HG02981 (cell line): ENCODE measurements around the gene MEF2C.

Experiments used
- ATAC-seq: cut with Tn5 transposase; IDR thresholded peaks from one replicate; pipeline ENCODE4 v1.9.1; 2021; ENCODE audit warnings: mild to moderate bottlenecking, moderate library complexity; ENCODE audit not compliant: unreplicated experiment

Gene MEF2C

GRCh38 chr5:88769165-88769564 lies 113.8 kb downstream of the MEF2C start:
- ATAC-seq: no peak

GRCh38 chr5:88768411-88768810 lies 114.6 kb downstream of the MEF2C start:
- ATAC-seq: no peak

GRCh38 chr5:88765798-88766197 lies 117.2 kb downstream of the MEF2C start:
- ATAC-seq: no peak

DNA sequence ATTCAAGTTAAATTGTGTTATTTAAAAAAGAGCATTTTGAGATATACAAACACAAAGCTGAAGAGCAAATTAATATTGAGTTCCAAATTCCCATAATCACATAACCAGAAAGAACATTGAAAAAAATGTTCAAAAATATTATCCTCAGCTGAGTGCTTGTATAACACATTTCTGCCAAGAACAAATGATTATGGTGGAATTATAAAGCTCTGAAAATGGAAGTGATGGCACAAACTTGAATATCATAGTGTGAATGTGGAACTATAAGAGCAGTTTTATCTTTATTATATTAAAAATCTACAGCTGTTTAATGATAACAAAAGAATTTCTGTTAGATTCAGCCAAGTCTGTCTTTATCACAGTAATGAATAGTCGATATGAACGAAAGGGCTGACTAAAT lies 117.8 kb downstream of the MEF2C start:
- ATAC-seq: no peak

DNA sequence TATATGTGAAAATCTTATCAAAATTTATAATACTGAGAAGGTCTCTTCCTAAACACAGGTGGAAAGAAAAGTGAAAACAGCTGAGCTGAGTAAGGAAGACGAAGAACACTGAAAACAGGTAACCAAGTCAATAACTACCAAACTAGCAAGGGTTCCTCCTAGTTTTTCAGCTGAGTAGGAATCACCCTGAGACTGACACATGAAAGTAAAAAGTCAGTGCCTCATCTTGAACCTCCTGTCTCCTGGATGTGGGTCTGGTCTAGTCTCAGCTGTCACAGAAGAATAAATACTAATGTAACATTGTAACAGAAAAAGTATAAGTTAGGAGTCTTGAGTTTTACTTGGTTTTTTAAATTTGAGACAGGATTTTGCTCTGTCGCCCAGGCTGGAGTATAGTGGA lies 121.0 kb downstream of the MEF2C start:
- ATAC-seq: no peak

DNA sequence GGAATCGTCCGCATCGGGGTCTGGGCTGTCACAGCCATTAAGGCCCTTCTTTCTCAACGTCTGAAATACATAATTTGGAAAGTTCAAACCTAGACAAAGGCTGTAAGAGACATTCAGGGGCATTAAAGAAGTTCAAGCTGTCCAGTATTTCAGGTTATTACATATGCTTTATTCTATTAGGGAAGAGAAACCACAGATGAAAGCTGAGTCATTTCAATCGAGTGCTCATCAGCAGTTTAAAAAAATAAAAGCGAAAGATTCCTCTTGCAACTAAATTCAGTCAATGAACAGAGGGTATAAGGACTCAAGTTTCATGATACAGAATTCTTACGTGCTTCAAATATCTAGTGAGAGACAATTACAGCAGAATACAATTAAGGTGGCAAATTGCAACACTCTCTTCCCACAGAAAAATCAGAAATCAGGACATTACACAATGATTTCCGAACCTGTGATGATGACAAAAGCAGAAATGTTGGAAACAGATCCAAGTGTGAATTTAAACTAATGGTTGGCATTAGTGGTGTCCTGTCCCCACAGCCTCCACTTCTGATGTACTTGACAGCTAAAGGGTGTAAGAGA lies 121.6 kb downstream of the MEF2C start:
- no peak for ATAC-seq

DNA sequence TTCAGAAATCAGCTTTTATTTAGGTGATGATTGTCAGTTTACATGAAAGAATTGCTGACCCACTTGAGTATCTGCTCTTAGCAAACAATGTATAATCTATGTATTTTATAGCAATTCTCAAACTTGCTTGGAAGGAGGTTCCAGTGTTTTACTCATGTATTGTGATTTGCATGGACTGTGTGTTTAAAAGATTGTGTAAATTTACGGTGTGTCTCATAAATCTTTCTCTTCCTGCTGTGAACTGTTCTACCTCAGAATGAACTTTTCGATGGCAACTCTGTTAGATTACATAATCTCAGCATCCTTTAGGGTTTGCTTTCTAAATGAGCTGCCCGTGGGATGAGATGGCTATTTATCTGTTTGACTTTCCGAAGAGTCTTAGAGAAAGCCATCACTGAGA lies 122.5 kb downstream of the MEF2C start:
- no peak for ATAC-seq

DNA sequence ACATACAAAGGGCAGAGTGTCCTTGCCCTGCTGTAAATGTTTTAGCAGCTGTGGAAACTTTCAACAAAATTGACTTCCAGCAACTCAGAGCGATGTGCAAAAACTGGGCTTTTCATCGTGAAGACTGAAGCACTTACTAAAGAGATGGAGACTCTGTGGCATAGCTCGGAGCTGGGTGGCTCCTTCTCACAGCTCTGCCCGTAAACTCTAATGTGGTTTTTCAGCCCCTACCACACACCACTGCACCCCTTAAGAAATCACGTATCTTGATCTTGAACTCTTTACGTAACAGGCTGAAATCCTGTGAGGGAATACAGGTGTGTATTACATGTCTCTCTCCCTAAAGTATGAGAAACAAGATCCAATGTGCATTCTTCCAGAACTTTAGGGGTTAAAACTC lies 124.4 kb downstream of the MEF2C start:
- no peak for ATAC-seq

DNA sequence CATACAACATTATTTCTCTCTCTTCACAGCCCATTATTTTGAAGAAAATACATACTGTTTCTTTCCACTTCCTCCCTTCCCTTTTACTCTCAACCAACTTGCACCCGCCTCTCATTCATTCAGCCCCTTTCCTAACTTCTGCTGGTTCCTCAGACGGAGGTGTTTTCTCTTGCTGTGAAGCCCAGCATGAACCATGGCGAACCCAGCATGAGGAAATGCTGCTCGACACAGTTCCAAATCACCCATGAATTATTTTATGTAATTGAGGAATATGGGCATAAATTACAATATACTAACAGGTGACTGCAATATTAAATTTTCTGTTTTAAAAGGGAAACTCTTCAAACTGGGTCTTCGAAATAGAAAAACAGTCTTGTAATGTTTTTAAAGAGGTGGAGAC lies 124.8 kb downstream of the MEF2C start:
- ATAC-seq: no peak

GRCh38 chr5:88756953-88757352 lies 126.0 kb downstream of the MEF2C start:
- no peak for ATAC-seq

GRCh38 chr5:88748666-88749065 lies 134.3 kb downstream of the MEF2C start:
- ATAC-seq: no peak

GRCh38 chr5:88746438-88746882 lies 136.5 kb downstream of the MEF2C start:
- ATAC-seq: peak; percentile 73

- ATAC-seq: no peak
These were observed 137.8 kb downstream of the MEF2C start for GRCh38 chr5:88745093-88745696.

DNA sequence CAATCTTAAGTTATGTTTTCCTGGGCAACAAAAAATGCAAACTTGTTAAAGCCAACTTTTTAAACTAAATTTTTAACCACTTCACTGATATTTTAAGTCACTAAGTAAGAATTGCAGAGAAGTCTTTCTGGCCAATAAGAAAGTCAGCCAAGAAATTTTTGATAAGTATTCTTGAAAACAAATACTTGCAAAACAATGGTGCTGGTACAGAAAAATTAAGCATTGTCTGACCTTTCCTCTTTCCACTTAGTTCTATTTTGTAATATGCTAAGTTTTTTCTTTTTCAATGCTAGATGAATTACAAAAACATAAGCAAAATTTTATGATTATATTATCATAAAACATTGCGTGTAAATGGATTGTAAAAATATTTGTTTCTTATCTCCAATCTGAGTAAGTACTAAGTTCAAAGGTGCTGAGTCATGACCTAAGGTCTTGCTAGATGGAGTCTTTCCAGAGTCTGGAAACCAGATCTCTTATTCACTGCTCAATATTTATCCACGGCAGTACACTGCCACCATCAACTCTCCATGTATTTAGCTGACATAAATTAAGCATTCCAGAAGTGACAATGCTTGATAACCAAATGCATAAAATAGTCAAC lies 139.7 kb downstream of the MEF2C start:
- no peak for ATAC-seq

DNA sequence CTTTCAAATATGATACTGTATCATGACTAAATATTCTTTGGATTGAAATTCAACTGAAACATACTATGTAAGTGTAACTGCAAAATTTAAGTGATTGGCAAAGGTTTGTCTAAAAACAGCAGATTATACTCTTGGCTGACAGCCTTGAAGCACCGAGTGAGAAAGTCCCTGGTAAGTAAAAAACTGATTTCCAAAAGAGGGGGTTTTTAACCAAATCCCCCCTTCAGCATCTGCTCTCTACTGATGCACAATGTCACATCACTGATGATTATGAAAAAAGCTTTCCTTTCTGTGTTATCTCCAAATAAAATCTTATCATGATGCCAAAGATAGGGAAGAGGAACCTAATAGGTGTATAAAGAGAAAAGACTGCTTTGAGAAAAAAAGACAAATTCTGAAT lies 141.0 kb downstream of the MEF2C start:
- no peak for ATAC-seq

DNA sequence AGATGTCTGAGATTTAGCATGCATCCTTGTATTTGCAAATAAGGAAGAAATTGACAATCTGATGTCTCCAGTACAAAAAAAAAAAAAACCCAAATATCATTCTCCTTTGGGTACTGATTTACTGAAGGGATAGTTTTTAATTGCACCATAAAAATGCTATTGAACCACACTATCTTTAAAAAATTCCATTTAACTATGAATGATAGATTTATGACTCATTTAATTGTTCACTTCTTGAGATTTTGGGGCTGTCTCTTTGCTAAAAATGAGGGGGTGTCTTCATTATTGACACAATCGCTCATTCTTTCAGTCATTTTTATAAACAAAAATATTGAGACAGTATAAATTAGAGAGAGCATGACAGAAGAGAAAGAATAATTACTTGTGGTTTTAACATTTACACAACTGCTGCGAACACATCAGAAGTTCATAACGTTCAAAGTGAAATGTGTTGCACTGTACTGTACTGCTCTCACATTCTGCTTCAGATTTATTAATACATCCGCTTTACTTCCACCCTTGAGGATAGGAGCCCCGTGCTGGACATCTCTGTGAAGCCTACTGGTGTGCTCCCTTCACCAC lies 142.3 kb downstream of the MEF2C start:
- no peak for ATAC-seq

DNA sequence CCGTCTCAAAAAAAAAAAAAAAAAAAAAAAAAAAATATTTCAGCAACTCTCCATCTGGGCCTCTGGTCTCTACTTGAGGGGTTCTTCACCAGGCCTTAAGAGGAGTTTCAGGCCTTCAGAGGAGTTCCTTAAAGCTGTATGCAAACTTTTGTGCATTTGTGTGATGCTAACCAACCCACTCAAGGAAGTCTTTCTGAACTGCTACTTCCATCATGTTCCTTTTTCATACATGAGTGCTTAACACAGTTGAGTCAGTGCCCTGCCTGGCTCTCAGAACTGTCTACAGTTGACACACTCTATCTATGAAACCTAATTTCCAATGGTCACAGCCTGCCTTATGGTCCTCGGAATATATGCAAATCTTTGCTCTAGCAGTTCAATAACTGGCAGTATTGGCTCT lies 146.5 kb downstream of the MEF2C start:
- ATAC-seq: peak; percentile 32

- ATAC-seq: no peak
These were observed 148.0 kb downstream of the MEF2C start for GRCh38 chr5:88734983-88735382.

DNA sequence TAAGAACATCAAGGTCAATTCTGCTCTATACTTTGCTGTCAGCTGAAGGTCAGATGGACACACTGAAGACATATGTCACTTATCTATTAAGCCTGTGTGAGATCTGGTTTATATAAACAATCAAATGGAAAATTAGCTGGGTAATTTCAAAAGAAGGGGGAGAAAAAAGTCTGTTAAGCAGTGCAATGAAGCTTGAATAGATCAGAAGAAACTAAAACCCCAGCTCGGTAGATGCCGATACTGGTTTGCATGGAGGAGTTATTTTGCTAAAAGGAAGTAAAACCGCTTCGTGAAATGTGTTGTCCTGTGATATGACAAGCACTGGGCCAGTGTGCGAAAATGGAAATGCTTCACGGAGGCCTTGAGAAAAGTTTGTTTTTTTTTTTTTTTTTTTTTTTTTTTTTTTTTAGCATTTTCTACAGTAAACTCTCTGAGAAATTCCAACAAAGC lies 148.8 kb downstream of the MEF2C start:
- peak; percentile 47 for ATAC-seq

- no peak for ATAC-seq
These were observed 150.1 kb downstream of the MEF2C start for GRCh38 chr5:88732862-88733261.

DNA sequence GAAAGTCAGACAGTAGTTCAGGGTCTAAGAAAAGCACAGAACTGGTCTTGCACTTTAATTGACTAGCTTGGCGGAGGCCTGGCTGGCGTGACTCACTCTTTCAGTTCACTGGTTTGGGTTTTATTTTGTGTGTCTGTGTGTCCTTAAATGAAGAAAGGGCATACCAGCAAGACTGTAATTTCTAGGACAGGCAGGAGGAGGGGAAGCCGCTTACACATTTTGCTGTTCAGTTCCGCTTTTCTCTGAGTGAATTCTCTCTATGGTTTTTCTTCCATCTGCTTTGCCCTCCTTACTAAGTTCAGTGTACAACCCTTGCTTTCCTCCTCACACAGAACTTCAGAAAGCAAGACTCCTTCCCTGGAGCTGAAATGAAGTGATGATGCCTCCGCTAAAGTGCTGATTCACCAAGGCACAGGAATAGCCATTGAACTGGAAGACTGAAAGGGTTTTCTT lies 150.8 kb downstream of the MEF2C start:
- peak; percentile 56 for ATAC-seq

DNA sequence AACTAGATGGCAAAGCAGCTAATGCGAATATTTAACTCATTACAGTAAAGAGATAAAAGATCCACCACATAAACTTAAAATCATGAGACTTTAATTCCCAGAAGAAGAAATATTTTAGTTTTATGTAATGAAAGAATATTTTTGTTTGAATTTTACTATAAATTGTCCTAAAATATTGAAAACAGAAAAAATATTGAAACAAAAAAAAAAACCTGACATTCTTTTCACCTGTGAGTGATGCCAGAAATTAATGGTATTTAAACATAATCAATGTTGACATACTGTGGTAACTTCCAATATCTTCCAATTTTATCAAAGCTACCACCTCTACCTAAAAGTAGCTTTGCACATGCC lies 153.2 kb downstream of the MEF2C start:
- ATAC-seq: no peak
